Spleen (tissue), 11 donors: ENCODE data around the gene LRRC26. TPM values are rescaled to one million over a fixed set of nuclear protein-coding genes. Genes with fewer than 3 reads are reported as not detected.

Source experiments
- DNase-seq: peaks from one replicate; pipeline ENCODE4 v3.0.0-alpha.2; 2020
- H3K27ac ChIP-seq, 8 donors: fragments of 200-600 bp; sonication (generic) in 7 of 8; 1 replicate in 4 of 8; 2 replicates in 4 of 8; pipeline versions ENCODE4 v1.5.0 to v1.8.0; 2016 to 2021; ENCODE audit warnings: inconsistent platforms in 4 of 8, mild to moderate bottlenecking in 4 of 8, moderate library complexity in 1 of 8
- H3K27me3 ChIP-seq, 7 donors: fragments of 200-600 bp; sonication (generic) in 6 of 7; replicated peaks in 1 of 7; 1 replicate in 4 of 7; 2 replicates in 3 of 7; pipeline versions ENCODE4 v1.5.0 to v1.8.0; 2016 to 2021; ENCODE audit warnings: inconsistent platforms in 3 of 7, mild to moderate bottlenecking in 1 of 7
- H3K36me3 ChIP-seq, 6 donors: fragments of 200-600 bp; sonication (generic) in 5 of 6; 1 replicate in 4 of 6; 2 replicates in 2 of 6; pipeline versions ENCODE4 v1.5.0 to v1.8.0; 2016 to 2021; ENCODE audit warnings: inconsistent platforms in 2 of 6
- H3K4me1 ChIP-seq, 6 donors: fragments of 200-600 bp; sonication (generic) in 5 of 6; 1 replicate in 3 of 6; 2 replicates in 3 of 6; pipeline versions ENCODE4 v1.5.0 to v1.8.0; 2016 to 2021; ENCODE audit warnings: inconsistent platforms in 3 of 6
- H3K4me3 ChIP-seq, 8 donors: fragments of 200-600 bp; sonication (generic) in 7 of 8; 1 replicate in 4 of 8; 2 replicates in 4 of 8; pipeline versions ENCODE4 v1.5.0 to v1.8.0; 2016 to 2021; ENCODE audit warnings: inconsistent platforms in 4 of 8, mild to moderate bottlenecking in 4 of 8, moderate library complexity in 2 of 8
- H3K9me3 ChIP-seq, 8 donors: fragments of 200-600 bp; sonication (generic) in 7 of 8; 1 replicate in 4 of 8; 2 replicates in 4 of 8; pipeline versions ENCODE4 v1.5.0 to v1.8.0; 2016 to 2021; ENCODE audit warnings: inconsistent platforms in 4 of 8
- CTCF ChIP-seq, 11 experiments: fragments of 200-600 bp in 7 of 11; fragments of 450-650 bp in 4 of 11; sonication (generic) in 4 of 11; IDR thresholded peaks in 8 of 11; conservative IDR thresholded peaks in 3 of 11; 1 replicate in 7 of 11; 2 replicates in 4 of 11; pipeline versions ENCODE4 v1.4.0 to v1.8.0; 2016 to 2021; ENCODE audit warnings: antibody characterized with exemption in 11 of 11, inconsistent platforms in 4 of 11, mild to moderate bottlenecking in 1 of 11
- POLR2A ChIP-seq, 3 donors: fragments of 450-650 bp; IDR thresholded peaks; one replicate each; pipeline ENCODE4 v1.5.1; 2017; ENCODE audit warnings: antibody characterized with exemption in 3 of 3, mild to moderate bottlenecking in 1 of 3
- POLR2AphosphoS5 ChIP-seq, 3 donors: sonication (generic); formaldehyde crosslinking; IDR thresholded peaks; one replicate each; pipeline ENCODE4 v1.5.1; 2017; ENCODE audit warnings: antibody characterized with exemption in 3 of 3
- WGBS, 5 donors: extraction: QIAGEN DNeasy Blood & Tissue Kit in 3 of 5; methylation state at CpG; one replicate each; pipeline versions ENCODE4 v1.1.5 to v1.1.7; 2013 to 2018; 5-methylcytosine and 5-hydroxymethylcytosine counted together
- intact Hi-C: fragments of 100-400 bp; cut with DNase I; formaldehyde crosslinking; loops from one replicate; pipeline ENCODE4 v1.15.0; 2023; ENCODE audit warnings: low total_unique reads
- polyA plus RNA-seq, 3 donors: library from polyadenylated mRNA; stranded (reverse); fragments of 200-250 nt; gene quantifications; one replicate each; pipeline ENCODE4 v1.2.1, GENCODE V29; 2013
- total RNA-seq, 7 donors: library from RNA; depleted of rRNA in 3 of 7; stranded (reverse); fragments of >200 nt in 3 of 7; fragmentation: NEBNext Ultra II Directional in 4 of 7; extraction: Animal tissue kit (Norgen Biotek cat#: 25700) in 4 of 7; gene quantifications; one replicate each; pipeline versions ENCODE4 v1.1.0 to v1.2.1, GENCODE V29; 2016 to 2021
- donor health status: healthy with polysubstance abuse.
- donor health status: DM: no; HTN: no; CAD: no; lungs with moderate emphysema.
- donor health status: DM: no; HTN: no; CAD: no.
- donor health status: Bipolar disorder and iron deficiency.
- donor health status: healthy.
- donor health status: DM: no; HTN: no; CAD: no.
- donor health status: DM: yes; HTN: yes; CAD: no.

LRRC26 gene
- total and polyA plus RNA-seq, 10 donors: 0.06 to 0.60 (median 0.28) TPM; not detected in 7

GRCh38 chr9:137180491-137180890, 10.6 kb upstream of the LRRC26 start:
- WGBS, 5 donors: 92 to 98% (median 94%) methylated on average over 10 to 20 of the region's 20 CpGs
- H3K27me3 ChIP-seq: peaks cover 0 to 2% (median 0%) of the 10 kb centered on the region in 7 donors
- H3K27ac ChIP-seq: no peak overlapping the region
- H3K9me3 ChIP-seq: no peaks in the 10 kb centered on the region
- no peak for DNase-seq
- TF ChIP-seq CTCF (IDR thresholded peaks at IDR 0.05 in 8 of 11, conservative IDR thresholded peaks at IDR 0.05 in 3 of 11) (no peak), POLR2A (IDR thresholded peaks at IDR 0.05) (no peak), POLR2AphosphoS5 (IDR thresholded peaks at IDR 0.05) (no peak)
- H3K36me3 ChIP-seq: peaks cover 0 to 86% (median 72%) of the 10 kb centered on the region in 6 donors
- no peak overlapping the region for H3K4me3 ChIP-seq
- peaks cover 0 to 19% (median 4%) of the 10 kb centered on the region in 6 donors for H3K4me1 ChIP-seq
- intact Hi-C loops: no loop called here

GRCh38 chr9:137179761-137180160, 9.9 kb upstream of the LRRC26 start:
- 93 to 98% (median 97%) methylated on average over 13 to 17 of the region's 17 CpGs for WGBS, 5 donors
- Histone ChIP-seq H3K36me3 (peaks cover 0 to 79% (median 66%) of the 10 kb centered on the region in 6 donors), H3K27ac (no peak overlapping the region), H3K4me3 (no peak overlapping the region), H3K4me1 (peaks cover 0 to 19% (median under 1%) of the 10 kb centered on the region in 6 donors), H3K27me3 (peaks cover 0 to 10% (median 0%) of the 10 kb centered on the region in 7 donors), H3K9me3 (no peaks in the 10 kb centered on the region)
- DNase-seq: no peak
- intact Hi-C loops: no loop called here
- TF ChIP-seq POLR2AphosphoS5 (IDR thresholded peaks at IDR 0.05): no peak
- TF ChIP-seq CTCF (IDR thresholded peaks at IDR 0.05 in 8 of 11, conservative IDR thresholded peaks at IDR 0.05 in 3 of 11): no peak
- no peak for TF ChIP-seq POLR2A (IDR thresholded peaks at IDR 0.05)

GRCh38 chr9:137178939-137179630, 9.2 kb upstream of the LRRC26 start:
- DNase-seq: no peak
- H3K27ac ChIP-seq: no peak overlapping the region
- WGBS, 5 donors: 88 to 96% (median 92%) methylated on average over 19 of the region's 19 CpGs
- peaks cover 0 to 72% (median 64%) of the 10 kb centered on the region in 6 donors for H3K36me3 ChIP-seq
- H3K9me3 ChIP-seq: no peaks in the 10 kb centered on the region
- H3K4me1 ChIP-seq: peaks cover 0 to 24% (median 1%) of the 10 kb centered on the region in 6 donors
- H3K4me3 ChIP-seq: no peak overlapping the region
- H3K27me3 ChIP-seq: peaks cover 0 to 17% (median 0%) of the 10 kb centered on the region in 7 donors
- intact Hi-C loops: no loop called here
- TF ChIP-seq CTCF (IDR thresholded peaks at IDR 0.05 in 8 of 11, conservative IDR thresholded peaks at IDR 0.05 in 3 of 11): no peak
- no peak for TF ChIP-seq POLR2AphosphoS5 (IDR thresholded peaks at IDR 0.05)
- no peak for TF ChIP-seq POLR2A (IDR thresholded peaks at IDR 0.05)

GRCh38 chr9:137178201-137178938, 8.5 kb upstream of the LRRC26 start:
- H3K4me1 ChIP-seq: peaks cover 0 to 24% (median 1%) of the 10 kb centered on the region in 6 donors
- no peak overlapping the region for H3K27ac ChIP-seq
- H3K36me3 ChIP-seq: peaks cover 0 to 65% (median 57%) of the 10 kb centered on the region in 6 donors
- no peak for TF ChIP-seq CTCF (IDR thresholded peaks at IDR 0.05 in 8 of 11, conservative IDR thresholded peaks at IDR 0.05 in 3 of 11)
- TF ChIP-seq POLR2AphosphoS5 (IDR thresholded peaks at IDR 0.05): no peak
- no peak for TF ChIP-seq POLR2A (IDR thresholded peaks at IDR 0.05)
- WGBS, 5 donors: 87 to 93% (median 88%) methylated on average over 20 to 23 of the region's 23 CpGs
- DNase-seq: no peak
- no peaks in the 10 kb centered on the region for H3K9me3 ChIP-seq
- H3K4me3 ChIP-seq: no peak overlapping the region
- H3K27me3 ChIP-seq: peaks cover 0 to 24% (median 0%) of the 10 kb centered on the region in 7 donors
- intact Hi-C loops: no loop called here
